HepG2 (cell line): ENCODE data around the gene SPRTN. TPM values are rescaled to one million over a fixed set of nuclear protein-coding genes. Genes with fewer than 3 reads are reported as not detected.
"Not testable (repeated sequence)": the region's sequence is repeated elsewhere in the genome, so short reads cannot be mapped to it uniquely, and the experiment has no call there.

ENCODE experiments used
- ATAC-seq: fragments of 200-7000 bp; cut with Tn5 transposase; 3 replicates; pipeline ENCODE4 v1.9.1; 2020; ENCODE audit warnings: mild to moderate bottlenecking, moderate library complexity
- BruUV-seq: library from RNA; stranded (reverse); fragments of 400-500 nt; replicated peaks from 2 replicates; lab custom pipeline; 2021; lab: Mats Ljungman, UMichigan
- CTCF ChIA-PET: fragments of 300-600 bp; formaldehyde crosslinking; extraction: SDS; loops from one replicate; lab custom pipeline; 2021; ENCODE audit warnings: low total read pairs, inconsistent platforms, low intra/inter-chr PET ratio; lab: Yijun Ruan, JAX
- POLR2A ChIA-PET: fragments of 350-600 bp; sonication (Branson Sonifier 250); formaldehyde crosslinking; loops from one replicate; lab custom pipeline; 2020; ENCODE audit warnings: antibody characterized with exemption, inconsistent platforms; lab: Yijun Ruan, JAX
- DNase-seq: peaks from one replicate; pipeline ENCODE4 v3.0.0-alpha.2; 2015; ENCODE audit warnings: low spot score
- FAIRE-seq: peaks from 3 replicates; lab custom pipeline; 2011; peaks lifted over from hg19 to GRCh38; lab: Jason Lieb, UNC
- H2AFZ ChIP-seq: one replicate; pipeline ENCODE4 v1.6.1; 2011; ENCODE audit warnings: low read length, inconsistent platforms
- H3K27ac ChIP-seq: fragments of 300-600 bp; 3 replicates; pipeline ENCODE4 v1.8.0; 2011; ENCODE audit warnings: mixed run types, mild to moderate bottlenecking, mixed read lengths, low read length, inconsistent platforms; ENCODE audit not compliant: insufficient read depth; ENCODE audit errors: extremely low read length
- H3K27me3 ChIP-seq, 2 experiments: fragments of 200-600 bp in 1 of 2; 2 replicates in 1 of 2; 3 replicates in 1 of 2; pipeline versions ENCODE4 v1.6.0 to v1.8.0; 2011; ENCODE audit warnings: low read length in 2 of 2, mild to moderate bottlenecking in 2 of 2, moderate library complexity in 2 of 2, inconsistent platforms in 1 of 2; ENCODE audit not compliant: insufficient read depth in 2 of 2, control insufficient read depth in 1 of 2
- H3K36me3 ChIP-seq, 2 experiments: fragments of 200-600 bp in 1 of 2; replicated peaks in 1 of 2; 2 replicates in 1 of 2; 3 replicates in 1 of 2; pipeline versions ENCODE4 v1.5.1 to v1.8.0; 2011; ENCODE audit warnings: low read length in 2 of 2, inconsistent platforms in 1 of 2; ENCODE audit not compliant: insufficient read depth in 2 of 2, control insufficient read depth in 1 of 2
- H3K4me1 ChIP-seq: 2 replicates; pipeline ENCODE4 v1.5.1; 2012; ENCODE audit warnings: low read length, inconsistent platforms; ENCODE audit not compliant: insufficient read depth
- H3K4me2 ChIP-seq: 2 replicates; pipeline ENCODE4 v1.6.0; 2011; ENCODE audit warnings: low read depth, low read length, inconsistent platforms
- H3K4me3 ChIP-seq, 3 experiments: fragments of 200-600 bp in 1 of 3; sonication (generic), shearing (Covaris generic) in 1 of 3; replicated peaks in 1 of 3; 2 replicates each; pipeline ENCODE4 v1.5.1; 2011 to 2016; ENCODE audit warnings: low read length in 3 of 3, inconsistent platforms in 2 of 3, low read depth in 2 of 3, mild to moderate bottlenecking in 2 of 3, control low read depth in 1 of 3, mixed read lengths in 1 of 3; ENCODE audit not compliant: insufficient read depth in 1 of 3
- H3K79me2 ChIP-seq: one replicate; pipeline ENCODE4 v1.6.1; 2011; ENCODE audit warnings: low read length, inconsistent platforms; ENCODE audit not compliant: insufficient read depth
- H3K9ac ChIP-seq: 2 replicates; pipeline ENCODE4 v1.6.0; 2011; ENCODE audit warnings: mild to moderate bottlenecking, low read depth, low read length, inconsistent platforms; ENCODE audit not compliant: insufficient read depth
- H3K9me3 ChIP-seq: 2 replicates; pipeline ENCODE4 v1.5.1; 2012; ENCODE audit warnings: mild to moderate bottlenecking, low read length
- H4K20me1 ChIP-seq: 2 replicates; pipeline ENCODE4 v1.6.0; 2011; ENCODE audit warnings: inconsistent platforms, mild to moderate bottlenecking, low read length, moderate library complexity; ENCODE audit not compliant: insufficient read depth
- CCDC6 ChIP-seq: sonication (generic); formaldehyde crosslinking; IDR thresholded peaks from 2 replicates; pipeline ENCODE4 v1.8.1; 2022; ENCODE audit warnings: mild to moderate bottlenecking, missing genetic modification reagents, moderate library complexity
- CENPX ChIP-seq: sonication (generic); formaldehyde crosslinking; IDR thresholded peaks from 2 replicates; pipeline ENCODE4 v1.9.0; 2021; ENCODE audit warnings: mild to moderate bottlenecking, missing genetic modification reagents, moderate library complexity
- CREM ChIP-seq, 2 experiments: sonication (generic) in 1 of 2; formaldehyde crosslinking in 1 of 2; IDR thresholded peaks; 2 replicates each; pipeline versions ENCODE4 v1.4.0 to v1.6.1; 2016 to 2020; ENCODE audit warnings: antibody characterized with exemption in 1 of 2, mild to moderate bottlenecking in 1 of 2, missing genetic modification reagents in 1 of 2
- HNF4A ChIP-seq: sonication (generic); formaldehyde crosslinking; IDR thresholded peaks from 2 replicates; pipeline ENCODE4 v1.4.0; 2020; ENCODE audit warnings: missing genetic modification reagents
- ISX ChIP-seq: sonication (generic); formaldehyde crosslinking; conservative IDR thresholded peaks from 2 replicates; pipeline ENCODE4 v1.5.0; 2020; ENCODE audit warnings: missing genetic modification reagents
- MED13 ChIP-seq: sonication (generic); formaldehyde crosslinking; IDR thresholded peaks from 2 replicates; pipeline ENCODE4 v1.5.0; 2020; ENCODE audit warnings: missing genetic modification reagents
- NAIF1 ChIP-seq: sonication (generic); formaldehyde crosslinking; IDR thresholded peaks from 2 replicates; pipeline ENCODE4 v1.5.0; 2020; ENCODE audit warnings: mild to moderate bottlenecking, missing genetic modification reagents, borderline replicate concordance
- POLR2AphosphoS2 ChIP-seq: IDR thresholded peaks from 2 replicates; pipeline ENCODE4 v1.6.1; 2011; ENCODE audit warnings: low read depth, low read length, improper control_type of control experiment
- RFX1 ChIP-seq: fragments of 450-650 bp; IDR thresholded peaks from 2 replicates; pipeline ENCODE4 v1.6.1; 2017
- THRA ChIP-seq: sonication (generic); formaldehyde crosslinking; IDR thresholded peaks from 2 replicates; pipeline ENCODE4 v1.4.0; 2020; ENCODE audit warnings: missing genetic modification reagents, borderline replicate concordance
- XRCC5 ChIP-seq: fragments of 200-400 bp; formaldehyde crosslinking; optimal IDR thresholded peaks from 2 replicates; pipeline ENCODE3; 2017; ENCODE audit warnings: mild to moderate bottlenecking, low read length
- ZNF510 ChIP-seq: sonication (generic); formaldehyde crosslinking; IDR thresholded peaks from 2 replicates; pipeline ENCODE4 v1.4.0; 2020; ENCODE audit warnings: low read depth, mild to moderate bottlenecking, missing genetic modification reagents
- ZNF7 ChIP-seq: IDR thresholded peaks from 2 replicates; pipeline ENCODE4 v1.6.1; 2016; ENCODE audit warnings: missing biosample characterization, missing genetic modification reagents
- WGBS: methylation state at CpG from one replicate; pipeline ENCODE4 v1.1.6; 2017; ENCODE audit warnings: low lambda C conversion rate; 5-methylcytosine and 5-hydroxymethylcytosine counted together
- in situ Hi-C: cut with HindIII; loops from 2 replicates; pipeline ENCODE4 v1.10.0; 2017; ENCODE audit warnings: low pct_unique_long_range_greater_than_20kb; ENCODE audit not compliant: extremely low pct_ligation_motif_present
- intact Hi-C: fragments of 100-400 bp; cut with micrococcal nuclease; formaldehyde crosslinking; loops from one replicate; pipeline ENCODE4 v1.10.0; 2022; ENCODE audit not compliant: unreplicated experiment
- polyA plus RNA-seq, 8 experiments: library from polyadenylated mRNA; depleted of rRNA in 3 of 8; stranded (reverse) in 7 of 8; unstranded in 1 of 8; fragments of >200 nt; fragmentation: Illumina TruSeq in 4 of 8; extraction: Trizol in 4 of 8; gene quantifications; 2 replicates each; pipeline versions ENCODE4 v1.2.1 to v1.2.3, GENCODE V29; 2011 to 2016; ENCODE audit warnings: low read depth in 4 of 8, missing spikeins in 1 of 8, mixed read lengths in 1 of 8; ENCODE audit not compliant: insufficient read depth in 1 of 8
- total RNA-seq, 5 experiments: library from RNA; depleted of rRNA; stranded (reverse); fragments of >200 nt; fragmentation: Illumina TruSeq; extraction: Trizol; gene quantifications; 2 replicates each; pipeline ENCODE4 v1.2.3, GENCODE V29; 2016; ENCODE audit warnings: low read depth in 1 of 5
- TF ChIP-seq, protein P1 (sequence below): sonication (generic); formaldehyde crosslinking; IDR thresholded peaks from 2 replicates; pipeline ENCODE4 v1.4.0; 2020; ENCODE audit warnings: mild to moderate bottlenecking, missing genetic modification reagents

SPRTN gene
- total and polyA plus RNA-seq, 2 of the 13 experiments (the other 11 are each of a cell fraction or from before 2014, with no cell fraction given), result 4.2 to 15.2 TPM

DNA sequence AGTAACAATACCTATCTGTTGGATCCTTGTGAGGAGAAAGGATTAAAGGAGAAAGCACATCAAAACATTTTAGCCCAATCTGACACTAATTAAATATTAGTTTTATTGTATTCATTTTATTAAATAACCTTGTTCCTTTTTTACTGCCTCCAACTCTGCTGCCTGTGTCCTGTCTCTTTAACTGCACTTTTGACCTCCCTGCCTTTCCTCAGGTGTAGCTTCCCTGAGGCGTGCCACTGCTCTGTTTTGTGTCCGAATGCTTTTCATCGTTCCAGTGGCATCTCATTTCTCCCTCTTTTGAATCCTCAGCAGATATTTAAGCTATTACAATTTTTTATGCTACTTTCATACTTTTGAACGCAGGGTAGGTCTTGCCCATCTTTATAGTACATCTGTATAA lies 10.3 kb downstream of the SPRTN start (continued):
- no peak for TF ChIP-seq POLR2AphosphoS2
- no peak for TF ChIP-seq HNF4A
- TF ChIP-seq ZNF7, result no peak

DNA sequence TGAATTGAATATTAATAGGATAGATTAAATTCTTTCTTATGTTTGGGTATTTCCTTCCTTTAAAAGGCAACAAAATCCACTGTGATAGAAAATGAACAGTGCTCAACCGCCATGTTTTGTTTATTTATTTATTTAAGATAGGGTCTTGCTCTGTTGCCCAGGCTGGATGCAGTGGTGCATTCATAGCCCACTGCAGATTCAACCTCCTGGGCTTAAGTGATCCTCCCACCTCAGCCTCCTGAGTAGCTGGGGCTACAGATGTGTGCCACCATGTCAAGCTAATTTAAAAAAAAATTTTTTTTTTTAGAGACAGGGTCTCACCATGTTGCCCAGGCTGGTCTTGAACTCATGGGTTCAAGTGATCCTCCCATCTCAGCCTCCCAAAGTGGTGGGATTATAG lies 10.8 kb downstream of the SPRTN start:
- H4K20me1 ChIP-seq, ATAC-seq, CTCF ChIA-PET, H2AFZ ChIP-seq, H3K79me2 ChIP-seq, H3K4me2 ChIP-seq, in situ Hi-C loops, POLR2A ChIA-PET, H3K27me3 ChIP-seq, H3K9ac ChIP-seq, FAIRE-seq, H3K9me3 ChIP-seq, DNase-seq, H3K27ac ChIP-seq, BruUV-seq, intact Hi-C loops, H3K4me3 ChIP-seq, H3K4me1 ChIP-seq: not testable (repeated sequence)
- WGBS, result 100% methylated on average over 1 of the region's 1 CpG
- peaks cover 14 to 51% of the 10 kb centered on the region in 2 experiments for H3K36me3 ChIP-seq

- no peak overlapping the region for H3K27ac ChIP-seq
- WGBS, result 99% methylated on average over 2 of the region's 2 CpGs
- intact Hi-C loops, result no loop called here
- CTCF ChIA-PET, result no interaction called here
- H3K36me3 ChIP-seq, result peaks cover 13 to 43% of the 10 kb centered on the region in 2 experiments
- no peaks in the 10 kb centered on the region for H3K4me1 ChIP-seq
- no peak for DNase-seq
- no peaks in the 10 kb centered on the region for H4K20me1 ChIP-seq
- FAIRE-seq, result no peak
- no peaks in the 10 kb centered on the region for H3K79me2 ChIP-seq
- no peak overlapping the region for H3K4me2 ChIP-seq
- no peak overlapping the region for H3K4me3 ChIP-seq
- no peaks in the 10 kb centered on the region for H3K27me3 ChIP-seq
- POLR2A ChIA-PET, result no interaction called here
- in situ Hi-C loops, result no loop called here
- no TSS peak for BruUV-seq
- no peaks in the 10 kb centered on the region for H3K9me3 ChIP-seq
- H3K9ac ChIP-seq, result no peak overlapping the region
- H2AFZ ChIP-seq, result no peak overlapping the region
- ATAC-seq, result no peak
- no peak for TF ChIP-seq MED13 (CRISPR knock-in tag)
- no peak for TF ChIP-seq CREM (IDR thresholded peaks at IDR 0.05)
- TF ChIP-seq CREM (CRISPR knock-in tag; IDR thresholded peaks at IDR 0.05), result no peak
- no peak for TF ChIP-seq CENPX (CRISPR knock-in tag)
- no peak for TF ChIP-seq NAIF1
- TF ChIP-seq ISX (CRISPR knock-in tag), result no peak
- TF ChIP-seq CCDC6 (CRISPR knock-in tag), result no peak
- no peak for TF ChIP-seq POLR2AphosphoS2
- no peak for TF ChIP-seq THRA (CRISPR knock-in tag)
- TF ChIP-seq, protein P1, sequence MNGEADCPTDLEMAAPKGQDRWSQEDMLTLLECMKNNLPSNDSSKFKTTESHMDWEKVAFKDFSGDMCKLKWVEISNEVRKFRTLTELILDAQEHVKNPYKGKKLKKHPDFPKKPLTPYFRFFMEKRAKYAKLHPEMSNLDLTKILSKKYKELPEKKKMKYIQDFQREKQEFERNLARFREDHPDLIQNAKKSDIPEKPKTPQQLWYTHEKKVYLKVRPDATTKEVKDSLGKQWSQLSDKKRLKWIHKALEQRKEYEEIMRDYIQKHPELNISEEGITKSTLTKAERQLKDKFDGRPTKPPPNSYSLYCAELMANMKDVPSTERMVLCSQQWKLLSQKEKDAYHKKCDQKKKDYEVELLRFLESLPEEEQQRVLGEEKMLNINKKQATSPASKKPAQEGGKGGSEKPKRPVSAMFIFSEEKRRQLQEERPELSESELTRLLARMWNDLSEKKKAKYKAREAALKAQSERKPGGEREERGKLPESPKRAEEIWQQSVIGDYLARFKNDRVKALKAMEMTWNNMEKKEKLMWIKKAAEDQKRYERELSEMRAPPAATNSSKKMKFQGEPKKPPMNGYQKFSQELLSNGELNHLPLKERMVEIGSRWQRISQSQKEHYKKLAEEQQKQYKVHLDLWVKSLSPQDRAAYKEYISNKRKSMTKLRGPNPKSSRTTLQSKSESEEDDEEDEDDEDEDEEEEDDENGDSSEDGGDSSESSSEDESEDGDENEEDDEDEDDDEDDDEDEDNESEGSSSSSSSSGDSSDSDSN (CRISPR knock-in tag), result no peak
- no peak for TF ChIP-seq RFX1
- TF ChIP-seq XRCC5, result no peak
- no peak for TF ChIP-seq ZNF510 (CRISPR knock-in tag)
These were observed 13.7 kb downstream of the SPRTN start for GRCh38 chr1:231351816-231352215.
